ENCODE measurements around the gene SLC9A8. TPM values are rescaled to one million over a fixed set of nuclear protein-coding genes. Genes with fewer than 3 reads are reported as not detected.

The SLC9A8 gene
- total RNA-seq, 1 experiment from 2014 or later = 7.5 TPM

GRCh38 chr20:49913399-49914047, 100.9 kb downstream of the SLC9A8 start:
- no peak overlapping the region for H2AFZ ChIP-seq (ENCODE audit: low read length)
- H2BK12ac ChIP-seq (ENCODE audit: insufficient read length, low read depth, low read length) = no peak overlapping the region
- no peak overlapping the region for H3K14ac ChIP-seq (ENCODE audit: insufficient read depth, low read length)
- H3K23me2 ChIP-seq (ENCODE audit: insufficient read length, low read depth, low read length, poor library complexity, severe bottlenecking) = peaks cover 10% of the 10 kb centered on the region
- H3K27ac ChIP-seq (ENCODE audit: insufficient read length, low read depth, low read length) = no peak overlapping the region
- no peak overlapping the region for H2BK15ac ChIP-seq (ENCODE audit: low read depth, low read length)
- H3K79me1 ChIP-seq (ENCODE audit: insufficient read depth, low read depth, low read length, poor library complexity, severe bottlenecking) = peaks cover 9% of the 10 kb centered on the region
- no peak overlapping the region for H4K5ac ChIP-seq (ENCODE audit: insufficient read length, low read depth, low read length)
- H3K4me1 ChIP-seq (ENCODE audit: insufficient read depth, low read length) = peaks cover 2% of the 10 kb centered on the region; the same call in 1 of the 2 replicates
- H3K4ac ChIP-seq (ENCODE audit: low read depth, low read length) = no peak overlapping the region
- no peak overlapping the region for H3K27ac Mint-ChIP-seq
- no peaks in the 10 kb centered on the region for H3K9me3 ChIP-seq (ENCODE audit: control insufficient read depth, low read depth, low read length)
- H4K20me1 ChIP-seq (ENCODE audit: control insufficient read depth, insufficient read depth, insufficient read length) = no peaks in the 10 kb centered on the region
- no peak overlapping the region for H4K8ac ChIP-seq (replicated peaks; ENCODE audit: insufficient read length, low read depth, low read length)
- DNase-seq = no peak
- H3K4me2 ChIP-seq (ENCODE audit: insufficient read depth, insufficient read length, low read length) = no peak overlapping the region
- no peak overlapping the region for H3K18ac ChIP-seq (ENCODE audit: insufficient read length, low read depth, low read length)
- H3K4me1 Mint-ChIP-seq = peaks cover 16 to 20% of the 10 kb centered on the region in 2 experiments
- H3T11ph ChIP-seq (ENCODE audit: low read length) = no peak overlapping the region
- no CpG with 5 or more reads among the region's 16 CpGs for WGBS (ENCODE audit: extremely low coverage, insufficient read length, low lambda C conversion rate)
- no peaks in the 10 kb centered on the region; a peak in 1 of 5 replicates for H3K9me3 Mint-ChIP-seq
- no peak overlapping the region for H2BK20ac ChIP-seq (ENCODE audit: low read depth, low read length, poor library complexity, severe bottlenecking)
- peaks cover 18% of the 10 kb centered on the region; the same call in 1 of the 2 replicates for H3K79me2 ChIP-seq (ENCODE audit: insufficient read depth, low read length)
- H3K56ac ChIP-seq (ENCODE audit: insufficient read length, low read depth, low read length) = no peak overlapping the region
- H2BK120ac ChIP-seq (ENCODE audit: low read depth, low read length, poor library complexity, severe bottlenecking) = no peak overlapping the region
- H3K27me3 Mint-ChIP-seq (ENCODE audit: low read depth) = no peaks in the 10 kb centered on the region; the same call in 1 of the 2 replicates
- no peak overlapping the region for H4K91ac ChIP-seq (ENCODE audit: insufficient read length, low read depth, low read length)
- H3K36me3 Mint-ChIP-seq (ENCODE audit: insufficient read depth in 1 of 3, low read depth in 3 of 3) = peaks cover 0 to 6% (median 3%) of the 10 kb centered on the region in 3 experiments; a peak in 4 of 7 replicates
- no peak overlapping the region for H3K23ac ChIP-seq (ENCODE audit: insufficient read length, low read depth, low read length)
- no peaks in the 10 kb centered on the region for H3K27me3 ChIP-seq (ENCODE audit: insufficient read depth, low read length)
- H2AK5ac ChIP-seq (ENCODE audit: insufficient read length, low read length) = no peak overlapping the region
- no peak overlapping the region for H2BK5ac ChIP-seq (ENCODE audit: insufficient read length, low read length)
- TF ChIP-seq, protein P1, sequence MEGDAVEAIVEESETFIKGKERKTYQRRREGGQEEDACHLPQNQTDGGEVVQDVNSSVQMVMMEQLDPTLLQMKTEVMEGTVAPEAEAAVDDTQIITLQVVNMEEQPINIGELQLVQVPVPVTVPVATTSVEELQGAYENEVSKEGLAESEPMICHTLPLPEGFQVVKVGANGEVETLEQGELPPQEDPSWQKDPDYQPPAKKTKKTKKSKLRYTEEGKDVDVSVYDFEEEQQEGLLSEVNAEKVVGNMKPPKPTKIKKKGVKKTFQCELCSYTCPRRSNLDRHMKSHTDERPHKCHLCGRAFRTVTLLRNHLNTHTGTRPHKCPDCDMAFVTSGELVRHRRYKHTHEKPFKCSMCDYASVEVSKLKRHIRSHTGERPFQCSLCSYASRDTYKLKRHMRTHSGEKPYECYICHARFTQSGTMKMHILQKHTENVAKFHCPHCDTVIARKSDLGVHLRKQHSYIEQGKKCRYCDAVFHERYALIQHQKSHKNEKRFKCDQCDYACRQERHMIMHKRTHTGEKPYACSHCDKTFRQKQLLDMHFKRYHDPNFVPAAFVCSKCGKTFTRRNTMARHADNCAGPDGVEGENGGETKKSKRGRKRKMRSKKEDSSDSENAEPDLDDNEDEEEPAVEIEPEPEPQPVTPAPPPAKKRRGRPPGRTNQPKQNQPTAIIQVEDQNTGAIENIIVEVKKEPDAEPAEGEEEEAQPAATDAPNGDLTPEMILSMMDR (conservative IDR thresholded peaks at IDR 0.05) = no peak
- peak overlapping the region; percentile 97 to 99 for H3K4me3 Mint-ChIP-seq
- H3K9ac ChIP-seq (ENCODE audit: extremely low read depth, insufficient read length, low read length) = no peak overlapping the region

Measured in H9 (cell line).